GM12891 (cell line): ENCODE data around the gene RETREG1.

Source experiments
- DNase-seq: peaks from one replicate; pipeline ENCODE4 v3.0.0; 2011; ENCODE audit warnings: low spot score; ENCODE audit not compliant: insufficient read length
- FAIRE-seq: peaks from 2 replicates; lab custom pipeline; 2011; peaks lifted over from hg19 to GRCh38; lab: Jason Lieb, UNC
- PAX5 ChIP-seq: IDR thresholded peaks from 2 replicates; pipeline ENCODE4 v1.6.1; 2011; ENCODE audit warnings: low read length, moderate library complexity, mild to moderate bottlenecking; ENCODE audit not compliant: insufficient read depth, severe bottlenecking
- POLR2A ChIP-seq: IDR thresholded peaks from 2 replicates; pipeline ENCODE4 v1.6.1; 2011; ENCODE audit warnings: low read depth, low read length, control low read depth
- POLR2AphosphoS5 ChIP-seq: IDR thresholded peaks from 2 replicates; pipeline ENCODE4 v1.6.1; 2011; ENCODE audit warnings: low read depth, low read length, control low read depth
- POU2F2 ChIP-seq: IDR thresholded peaks from 2 replicates; pipeline ENCODE4 v1.6.1; 2011; ENCODE audit warnings: low read depth, mild to moderate bottlenecking, control low read depth, low read length, moderate library complexity
- SPI1 ChIP-seq: IDR thresholded peaks from 2 replicates; pipeline ENCODE4 v1.6.1; 2011; ENCODE audit warnings: low read depth, low read length, control low read depth
- TAF1 ChIP-seq: IDR thresholded peaks from 2 replicates; pipeline ENCODE4 v1.6.1; 2011; ENCODE audit warnings: low read depth, low read length, control low read depth

The RETREG1 gene

GRCh38 chr5:16464664-16465543, 151.9 kb downstream of the RETREG1 start:
- TF ChIP-seq SPI1 (no peak), POU2F2 (no peak), POLR2AphosphoS5 (no peak), PAX5 (no peak), POLR2A (no peak), TAF1 (no peak)
- FAIRE-seq (no peak), DNase-seq (no peak)

- DNase-seq (no peak), FAIRE-seq (no peak)
These were observed 152.6 kb downstream of the RETREG1 start for GRCh38 chr5:16464231-16464630.

GRCh38 chr5:16461782-16462181, 155.0 kb downstream of the RETREG1 start:
- no peak for TF ChIP-seq POU2F2
- no peak for TF ChIP-seq POLR2A
- TF ChIP-seq SPI1: no peak
- TF ChIP-seq PAX5: no peak
- no peak for TF ChIP-seq POLR2AphosphoS5
- DNase-seq: no peak
- no peak for FAIRE-seq

More at GRCh38 chr5:16464231-16464630, 152.6 kb downstream of the RETREG1 start:
- TF ChIP-seq POU2F2: no peak
- TF ChIP-seq SPI1: no peak
- TF ChIP-seq PAX5: no peak
- no peak for TF ChIP-seq POLR2AphosphoS5
- TF ChIP-seq TAF1: no peak
- TF ChIP-seq POLR2A: no peak

GRCh38 chr5:16461026-16461425, 155.8 kb downstream of the RETREG1 start:
- DNase-seq (no peak), FAIRE-seq (no peak)
- TF ChIP-seq TAF1: no peak
- no peak for TF ChIP-seq SPI1
- TF ChIP-seq POU2F2: no peak
- TF ChIP-seq PAX5: no peak
- TF ChIP-seq POLR2AphosphoS5: no peak

- TF ChIP-seq POLR2AphosphoS5 (no peak), TAF1 (no peak)
- DNase-seq: no peak
- FAIRE-seq: no peak
These were observed 157.3 kb downstream of the RETREG1 start for GRCh38 chr5:16459451-16459850.

GRCh38 chr5:16457853-16458252, 158.9 kb downstream of the RETREG1 start:
- DNase-seq (no peak), FAIRE-seq (no peak)
- no peak for TF ChIP-seq SPI1
- no peak for TF ChIP-seq POLR2AphosphoS5
- TF ChIP-seq POU2F2: no peak
- TF ChIP-seq POLR2A: no peak
- no peak for TF ChIP-seq PAX5
- TF ChIP-seq TAF1: no peak

- TF ChIP-seq POU2F2 (no peak), POLR2AphosphoS5 (no peak), TAF1 (no peak), POLR2A (no peak), PAX5 (no peak), SPI1 (no peak)
- DNase-seq (no peak), FAIRE-seq (no peak)
These were observed 159.3 kb downstream of the RETREG1 start for GRCh38 chr5:16457451-16457850.

- TF ChIP-seq TAF1 (no peak), POLR2AphosphoS5 (no peak), SPI1 (no peak), POLR2A (no peak), PAX5 (no peak), POU2F2 (no peak)
- peak; percentile 64 for FAIRE-seq
- DNase-seq: no peak
These were observed 160.5 kb downstream of the RETREG1 start for GRCh38 chr5:16456103-16456832.

- DNase-seq: no peak
- TF ChIP-seq POLR2A: no peak
- TF ChIP-seq SPI1: 0 out of 2 replicates have a peak, but pooled peaks have one; percentile 22
- TF ChIP-seq POLR2AphosphoS5: no peak
- TF ChIP-seq POU2F2: no peak
- TF ChIP-seq PAX5: no peak
- peak; percentile 23 for FAIRE-seq
These were observed 161.1 kb downstream of the RETREG1 start for GRCh38 chr5:16455668-16456067.
